ENCODE data around the gene ANKH. TPM values are rescaled to one million over a fixed set of nuclear protein-coding genes. Genes with fewer than 3 reads are reported as not detected.
A peak's percentile ranks its signal among the peaks of the same experiment; 100 is the strongest.

The ANKH gene
- total and polyA plus RNA-seq, 2 of the 13 experiments (the other 11 are each of a cell fraction or from before 2014, with no cell fraction given): 25.0 to 36.0 TPM

- POLR2A ChIA-PET: interaction anchor here (1.2 kb wide), 2 partner anchors 9 to 345 kb away, joined by 3 read pairs; no protein-coding TSS in a partner anchor
- intact Hi-C loops (cut with micrococcal nuclease; ENCODE audit: unreplicated experiment): loop anchor here (2.0 to 10.0 kb wide), 2 partner anchors 344 to 520 kb away; partner anchors contain the start of gene TRIO
- peak within 1 kb of the TSS; percentile 82 for H3K27ac ChIP-seq (ENCODE audit: extremely low read length, insufficient read depth, low read length)
- TF ChIP-seq, protein P1, sequence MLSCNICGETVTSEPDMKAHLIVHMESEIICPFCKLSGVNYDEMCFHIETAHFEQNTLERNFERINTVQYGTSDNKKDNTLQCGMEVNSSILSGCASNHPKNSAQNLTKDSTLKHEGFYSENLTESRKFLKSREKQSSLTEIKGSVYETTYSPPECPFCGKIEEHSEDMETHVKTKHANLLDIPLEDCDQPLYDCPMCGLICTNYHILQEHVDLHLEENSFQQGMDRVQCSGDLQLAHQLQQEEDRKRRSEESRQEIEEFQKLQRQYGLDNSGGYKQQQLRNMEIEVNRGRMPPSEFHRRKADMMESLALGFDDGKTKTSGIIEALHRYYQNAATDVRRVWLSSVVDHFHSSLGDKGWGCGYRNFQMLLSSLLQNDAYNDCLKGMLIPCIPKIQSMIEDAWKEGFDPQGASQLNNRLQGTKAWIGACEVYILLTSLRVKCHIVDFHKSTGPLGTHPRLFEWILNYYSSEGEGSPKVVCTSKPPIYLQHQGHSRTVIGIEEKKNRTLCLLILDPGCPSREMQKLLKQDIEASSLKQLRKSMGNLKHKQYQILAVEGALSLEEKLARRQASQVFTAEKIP (CRISPR knock-in tag; IDR thresholded peaks at IDR 0.05; ENCODE audit: borderline replicate concordance): no peak
- no peak for TF ChIP-seq DPF2 (CRISPR knock-in tag; IDR thresholded peaks at IDR 0.05; ENCODE audit: borderline replicate concordance, low read depth)
- TF ChIP-seq ZNF607 (CRISPR knock-in tag; IDR thresholded peaks at IDR 0.05; ENCODE audit: borderline replicate concordance): peak; percentile 94
- no peak for TF ChIP-seq ATM (IDR thresholded peaks at IDR 0.05; ENCODE audit: borderline replicate concordance)
- 0 out of 2 replicates have a peak, but pooled peaks have one; percentile 67 for TF ChIP-seq AHR (CRISPR knock-in tag; IDR thresholded peaks at IDR 0.05)
- 0 out of 2 replicates have a peak, but pooled peaks have one; percentile 78 for TF ChIP-seq ZNF569 (CRISPR knock-in tag; IDR thresholded peaks at IDR 0.05; ENCODE audit: borderline replicate concordance)
- TF ChIP-seq CAMTA2 (CRISPR knock-in tag; IDR thresholded peaks at IDR 0.05; ENCODE audit: borderline replicate concordance): 0 out of 2 replicates have a peak, but pooled peaks have one; percentile 43
- peak; percentile 76; the same call in 1 of the 2 replicates for TF ChIP-seq ZNF710 (CRISPR knock-in tag; IDR thresholded peaks at IDR 0.05; ENCODE audit: borderline replicate concordance)
- TF ChIP-seq THAP9 (CRISPR knock-in tag; IDR thresholded peaks at IDR 0.05; ENCODE audit: borderline replicate concordance): no peak
- TF ChIP-seq, protein P2, sequence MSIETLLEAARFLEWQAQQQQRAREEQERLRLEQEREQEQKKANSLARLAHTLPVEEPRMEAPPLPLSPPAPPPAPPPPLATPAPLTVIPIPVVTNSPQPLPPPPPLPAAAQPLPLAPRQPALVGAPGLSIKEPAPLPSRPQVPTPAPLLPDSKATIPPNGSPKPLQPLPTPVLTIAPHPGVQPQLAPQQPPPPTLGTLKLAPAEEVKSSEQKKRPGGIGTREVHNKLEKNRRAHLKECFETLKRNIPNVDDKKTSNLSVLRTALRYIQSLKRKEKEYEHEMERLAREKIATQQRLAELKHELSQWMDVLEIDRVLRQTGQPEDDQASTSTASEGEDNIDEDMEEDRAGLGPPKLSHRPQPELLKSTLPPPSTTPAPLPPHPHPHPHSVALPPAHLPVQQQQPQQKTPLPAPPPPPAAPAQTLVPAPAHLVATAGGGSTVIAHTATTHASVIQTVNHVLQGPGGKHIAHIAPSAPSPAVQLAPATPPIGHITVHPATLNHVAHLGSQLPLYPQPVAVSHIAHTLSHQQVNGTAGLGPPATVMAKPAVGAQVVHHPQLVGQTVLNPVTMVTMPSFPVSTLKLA (IDR thresholded peaks at IDR 0.05): 0 out of 2 replicates have a peak, but pooled peaks have one; percentile 6
- TF ChIP-seq ZBTB8A (CRISPR knock-in tag; IDR thresholded peaks at IDR 0.05; ENCODE audit: borderline replicate concordance, low read depth): no peak; the same call in 1 of the 2 replicates
- TF ChIP-seq ZNF451 (CRISPR knock-in tag; IDR thresholded peaks at IDR 0.05): peak; percentile 76
- TF ChIP-seq NONO (IDR thresholded peaks at IDR 0.05): no peak
- peak; percentile 91 for TF ChIP-seq NONO (CRISPR knock-in tag; conservative IDR thresholded peaks at IDR 0.05)
Measured at GRCh38 chr5:14664270-14665100, 207.1 kb downstream of the ANKH start, which contains the start of gene OTULIN. TSS of gene OTULIN (plus strand) at chr5:14664718. CDS start at chr5:14664826, 108 bp downstream.

More at GRCh38 chr5:14664270-14665100, 207.1 kb downstream of the ANKH start, which contains the start of gene OTULIN:
- no peaks in the 10 kb centered on the region for H3K27me3 ChIP-seq (ENCODE audit: control insufficient read depth in 1 of 2, insufficient read depth in 2 of 2, low read length in 2 of 2)
- H3K79me2 ChIP-seq (ENCODE audit: insufficient read depth, low read length): peaks cover 46% of the 10 kb centered on the region
- WGBS (ENCODE audit: low lambda C conversion rate): 0% methylated on average over 4 of the region's 115 CpGs
- H3K9me3 ChIP-seq (ENCODE audit: low read length): no peaks in the 10 kb centered on the region
- FAIRE-seq (no peak), ATAC-seq (peak; percentile 86), DNase-seq (ENCODE audit: low spot score) (peak; percentile 79)
- peaks cover 64% of the 10 kb centered on the region for H3K4me1 ChIP-seq (ENCODE audit: insufficient read depth, low read length)
- peak within 1 kb of the TSS; percentile 76 for H3K9ac ChIP-seq (ENCODE audit: insufficient read depth, low read depth, low read length)
- in situ Hi-C loops (cut with HindIII; ENCODE audit: extremely low pct_ligation_motif_present, low pct_unique_long_range_greater_than_20kb): no loop called here
- CTCF ChIA-PET (ENCODE audit: low intra/inter-chr PET ratio, low total read pairs): no interaction called here
- peak within 1 kb of the TSS; percentile 72 for H2AFZ ChIP-seq (ENCODE audit: low read length)
- no TSS peak for BruUV-seq (replicated peaks)
- no peaks in the 10 kb centered on the region; a peak in 1 of 5 replicates for H3K36me3 ChIP-seq (replicated peaks in 1 of 2; ENCODE audit: control insufficient read depth in 1 of 2, insufficient read depth in 2 of 2, low read length in 2 of 2)
- peaks cover 16% of the 10 kb centered on the region for H4K20me1 ChIP-seq (ENCODE audit: insufficient read depth, low read length)
- H3K4me2 ChIP-seq (ENCODE audit: low read depth, low read length): peak within 1 kb of the TSS; percentile 82
- peak within 1 kb of the TSS; percentile 83 to 91 (median 86) for H3K4me3 ChIP-seq (replicated peaks in 1 of 3; ENCODE audit: insufficient read depth in 1 of 3, low read depth in 2 of 3, low read length in 3 of 3)
